ENCODE results near the gene RFX1.

The RFX1 gene

GRCh38 chr19:13938301-13939064, 67.6 kb downstream of the RFX1 start, which contains the start of gene PODNL1:
PODNL1 (minus strand) TSS chr19:13938417; CDS start chr19:13938181, 236 bp downstream.
- H3K27ac ChIP-seq (ENCODE audit: low read depth, low read length), result no peak within 1 kb of the TSS
- H3K4me1 ChIP-seq (ENCODE audit: control insufficient read depth in 5 of 5, insufficient read depth in 5 of 5, low read length in 5 of 5), result peaks cover 0 to 13% (median 0%) of the 10 kb centered on the region in 5 donors
- no peaks in the 10 kb centered on the region for H3K9me3 ChIP-seq (ENCODE audit: control insufficient read depth in 5 of 5, low read length in 5 of 5)
- no peak within 1 kb of the TSS for H3K4me3 ChIP-seq (ENCODE audit: low read depth in 1 of 5, low read length in 5 of 5)
- no peaks in the 10 kb centered on the region for H3K36me3 ChIP-seq (ENCODE audit: control insufficient read depth in 5 of 5, insufficient read depth in 5 of 5, low read length in 5 of 5)
- no peak within 1 kb of the TSS for H3K9ac ChIP-seq (ENCODE audit: low read length in 5 of 5)
- H3K27me3 ChIP-seq (ENCODE audit: control insufficient read depth in 5 of 5, insufficient read depth in 4 of 5, low read length in 5 of 5), result peaks cover 5 to 33% (median 27%) of the 10 kb centered on the region in 5 donors

- Histone ChIP-seq H3K27me3 (ENCODE audit: control insufficient read depth in 5 of 5, insufficient read depth in 4 of 5, low read length in 5 of 5) (peaks cover 5 to 33% (median 27%) of the 10 kb centered on the region in 5 donors), H3K4me3 (ENCODE audit: low read depth in 1 of 5, low read length in 5 of 5) (no peak overlapping the region)
Observed at GRCh38 chr19:13937479-13938300, 68.4 kb downstream of the RFX1 start.

GRCh38 chr19:13935765-13936510, 70.2 kb downstream of the RFX1 start:
- peaks cover 5 to 33% (median 27%) of the 10 kb centered on the region in 5 donors for H3K27me3 ChIP-seq (ENCODE audit: control insufficient read depth in 5 of 5, insufficient read depth in 4 of 5, low read length in 5 of 5)

More at GRCh38 chr19:13937479-13938300, 68.4 kb downstream of the RFX1 start:
- H3K36me3 ChIP-seq (ENCODE audit: control insufficient read depth in 5 of 5, insufficient read depth in 5 of 5, low read length in 5 of 5), result no peaks in the 10 kb centered on the region
- no peak overlapping the region for H3K9ac ChIP-seq (ENCODE audit: low read length in 5 of 5)
- no peaks in the 10 kb centered on the region for H3K9me3 ChIP-seq (ENCODE audit: control insufficient read depth in 5 of 5, low read length in 5 of 5)
- H3K4me1 ChIP-seq (ENCODE audit: control insufficient read depth in 5 of 5, insufficient read depth in 5 of 5, low read length in 5 of 5), result peaks cover 0 to 13% (median 0%) of the 10 kb centered on the region in 5 donors
- no peak overlapping the region for H3K27ac ChIP-seq (ENCODE audit: low read depth, low read length)

GRCh38 chr19:13934785-13935109, 71.4 kb downstream of the RFX1 start:
- no peak overlapping the region for H3K9ac ChIP-seq (ENCODE audit: low read length in 5 of 5)
- H3K9me3 ChIP-seq (ENCODE audit: control insufficient read depth in 5 of 5, low read length in 5 of 5), result no peaks in the 10 kb centered on the region
- H3K36me3 ChIP-seq (ENCODE audit: control insufficient read depth in 5 of 5, insufficient read depth in 5 of 5, low read length in 5 of 5), result peaks cover 0 to 16% (median 13%) of the 10 kb centered on the region in 5 donors
- H3K4me3 ChIP-seq (ENCODE audit: low read depth in 1 of 5, low read length in 5 of 5), result no peak overlapping the region
- H3K27ac ChIP-seq (ENCODE audit: low read depth, low read length), result no peak overlapping the region
- H3K4me1 ChIP-seq (ENCODE audit: control insufficient read depth in 5 of 5, insufficient read depth in 5 of 5, low read length in 5 of 5), result peaks cover 0 to 13% (median 0%) of the 10 kb centered on the region in 5 donors
- H3K27me3 ChIP-seq (ENCODE audit: control insufficient read depth in 5 of 5, insufficient read depth in 4 of 5, low read length in 5 of 5), result peaks cover 5 to 33% (median 27%) of the 10 kb centered on the region in 5 donors

More at GRCh38 chr19:13935765-13936510, 70.2 kb downstream of the RFX1 start:
- Histone ChIP-seq H3K9me3 (ENCODE audit: control insufficient read depth in 5 of 5, low read length in 5 of 5) (no peaks in the 10 kb centered on the region), H3K36me3 (ENCODE audit: control insufficient read depth in 5 of 5, insufficient read depth in 5 of 5, low read length in 5 of 5) (peaks cover 0 to 5% (median 5%) of the 10 kb centered on the region in 5 donors), H3K4me3 (ENCODE audit: low read depth in 1 of 5, low read length in 5 of 5) (no peak overlapping the region), H3K4me1 (ENCODE audit: control insufficient read depth in 5 of 5, insufficient read depth in 5 of 5, low read length in 5 of 5) (peaks cover 0 to 13% (median 0%) of the 10 kb centered on the region in 5 donors), H3K9ac (ENCODE audit: low read length in 5 of 5) (no peak overlapping the region), H3K27ac (ENCODE audit: low read depth, low read length) (no peak overlapping the region)

GRCh38 chr19:13932911-13933393, 73.2 kb downstream of the RFX1 start:
- Histone ChIP-seq H3K9ac (ENCODE audit: low read length in 5 of 5) (no peak overlapping the region), H3K27me3 (ENCODE audit: control insufficient read depth in 5 of 5, insufficient read depth in 4 of 5, low read length in 5 of 5) (peaks cover 4 to 29% (median 22%) of the 10 kb centered on the region in 5 donors), H3K4me1 (ENCODE audit: control insufficient read depth in 5 of 5, insufficient read depth in 5 of 5, low read length in 5 of 5) (peaks cover 0 to 6% (median 0%) of the 10 kb centered on the region in 5 donors), H3K27ac (ENCODE audit: low read depth, low read length) (no peak overlapping the region), H3K4me3 (ENCODE audit: low read depth in 1 of 5, low read length in 5 of 5) (no peak overlapping the region), H3K9me3 (ENCODE audit: control insufficient read depth in 5 of 5, low read length in 5 of 5) (no peaks in the 10 kb centered on the region), H3K36me3 (ENCODE audit: control insufficient read depth in 5 of 5, insufficient read depth in 5 of 5, low read length in 5 of 5) (peaks cover 0 to 26% (median 18%) of the 10 kb centered on the region in 5 donors)

- no peak overlapping the region for H3K27ac ChIP-seq (ENCODE audit: low read depth, low read length)
- H3K36me3 ChIP-seq (ENCODE audit: control insufficient read depth in 5 of 5, insufficient read depth in 5 of 5, low read length in 5 of 5), result peaks cover 0 to 31% (median 22%) of the 10 kb centered on the region in 5 donors
- H3K9me3 ChIP-seq (ENCODE audit: control insufficient read depth in 5 of 5, low read length in 5 of 5), result no peaks in the 10 kb centered on the region
- peaks cover 0 to 21% (median 15%) of the 10 kb centered on the region in 5 donors for H3K27me3 ChIP-seq (ENCODE audit: control insufficient read depth in 5 of 5, insufficient read depth in 4 of 5, low read length in 5 of 5)
- H3K4me1 ChIP-seq (ENCODE audit: control insufficient read depth in 5 of 5, insufficient read depth in 5 of 5, low read length in 5 of 5), result peaks cover 0 to 1% (median 0%) of the 10 kb centered on the region in 5 donors
- H3K9ac ChIP-seq (ENCODE audit: low read length in 5 of 5), result no peak overlapping the region
- no peak overlapping the region for H3K4me3 ChIP-seq (ENCODE audit: low read depth in 1 of 5, low read length in 5 of 5)
Observed at GRCh38 chr19:13932149-13932637, 73.9 kb downstream of the RFX1 start.

- H3K4me1 ChIP-seq (ENCODE audit: control insufficient read depth in 5 of 5, insufficient read depth in 5 of 5, low read length in 5 of 5), result peaks cover 0 to 7% (median 6%) of the 10 kb centered on the region in 5 donors
- no peak overlapping the region for H3K27ac ChIP-seq (ENCODE audit: low read depth, low read length)
- H3K27me3 ChIP-seq (ENCODE audit: control insufficient read depth in 5 of 5, insufficient read depth in 4 of 5, low read length in 5 of 5), result peaks cover 0 to 21% (median 15%) of the 10 kb centered on the region in 5 donors
- peaks cover 0 to 37% (median 28%) of the 10 kb centered on the region in 5 donors for H3K36me3 ChIP-seq (ENCODE audit: control insufficient read depth in 5 of 5, insufficient read depth in 5 of 5, low read length in 5 of 5)
- H3K9me3 ChIP-seq (ENCODE audit: control insufficient read depth in 5 of 5, low read length in 5 of 5), result no peaks in the 10 kb centered on the region
- no peak overlapping the region for H3K4me3 ChIP-seq (ENCODE audit: low read depth in 1 of 5, low read length in 5 of 5)
- H3K9ac ChIP-seq (ENCODE audit: low read length in 5 of 5), result no peak overlapping the region
Observed at GRCh38 chr19:13931391-13932148, 74.5 kb downstream of the RFX1 start.

- Histone ChIP-seq H3K4me1 (ENCODE audit: control insufficient read depth in 5 of 5, insufficient read depth in 5 of 5, low read length in 5 of 5) (peaks cover 0 to 12% (median 10%) of the 10 kb centered on the region in 5 donors), H3K27me3 (ENCODE audit: control insufficient read depth in 5 of 5, insufficient read depth in 4 of 5, low read length in 5 of 5) (peaks cover 0 to 15% (median 6%) of the 10 kb centered on the region in 5 donors), H3K36me3 (ENCODE audit: control insufficient read depth in 5 of 5, insufficient read depth in 5 of 5, low read length in 5 of 5) (peaks cover 0 to 44% (median 30%) of the 10 kb centered on the region in 5 donors), H3K4me3 (ENCODE audit: low read depth in 1 of 5, low read length in 5 of 5) (no peak overlapping the region), H3K9me3 (ENCODE audit: control insufficient read depth in 5 of 5, low read length in 5 of 5) (no peaks in the 10 kb centered on the region), H3K27ac (ENCODE audit: low read depth, low read length) (no peak overlapping the region), H3K9ac (ENCODE audit: low read length in 5 of 5) (no peak overlapping the region)
Observed at GRCh38 chr19:13930402-13930801, 75.7 kb downstream of the RFX1 start.

- Histone ChIP-seq H3K36me3 (ENCODE audit: control insufficient read depth in 5 of 5, insufficient read depth in 5 of 5, low read length in 5 of 5) (peaks cover 0 to 47% (median 32%) of the 10 kb centered on the region in 5 donors), H3K9me3 (ENCODE audit: control insufficient read depth in 5 of 5, low read length in 5 of 5) (no peaks in the 10 kb centered on the region), H3K27ac (ENCODE audit: low read depth, low read length) (no peak overlapping the region), H3K4me3 (ENCODE audit: low read depth in 1 of 5, low read length in 5 of 5) (no peak overlapping the region), H3K4me1 (ENCODE audit: control insufficient read depth in 5 of 5, insufficient read depth in 5 of 5, low read length in 5 of 5) (peaks cover 0 to 12% (median 10%) of the 10 kb centered on the region in 5 donors), H3K27me3 (ENCODE audit: control insufficient read depth in 5 of 5, insufficient read depth in 4 of 5, low read length in 5 of 5) (peaks cover 0 to 14% (median 6%) of the 10 kb centered on the region in 5 donors), H3K9ac (ENCODE audit: low read length in 5 of 5) (no peak overlapping the region)
Observed at GRCh38 chr19:13929956-13930355, 76.2 kb downstream of the RFX1 start.

All from subcutaneous abdominal adipose tissue (tissue), 5 donors.